ENCODE results near the gene DZIP3.

- TF ChIP-seq YY1 (IDR thresholded peaks at IDR 0.05; ENCODE audit: insufficient read depth, insufficient read length) (no peak), SUZ12 (IDR thresholded peaks at IDR 0.05; ENCODE audit: extremely low read depth, insufficient read depth, insufficient read length) (no peak)
Observed at GRCh38 chr3:108565506-108565905, 24.0 kb upstream of the DZIP3 start.

Measured in NT2/D1 (cell line).